ENCODE results near the gene ANO10. TPM values are rescaled to one million over a fixed set of nuclear protein-coding genes. Genes with fewer than 3 reads are reported as not detected.
"Not testable (repeated sequence)": the region's sequence is repeated elsewhere in the genome, so short reads cannot be mapped to it uniquely, and the experiment has no call there.

Gene ANO10
- total RNA-seq, 1 donor from 2014 or later: 41.5 TPM

DNA sequence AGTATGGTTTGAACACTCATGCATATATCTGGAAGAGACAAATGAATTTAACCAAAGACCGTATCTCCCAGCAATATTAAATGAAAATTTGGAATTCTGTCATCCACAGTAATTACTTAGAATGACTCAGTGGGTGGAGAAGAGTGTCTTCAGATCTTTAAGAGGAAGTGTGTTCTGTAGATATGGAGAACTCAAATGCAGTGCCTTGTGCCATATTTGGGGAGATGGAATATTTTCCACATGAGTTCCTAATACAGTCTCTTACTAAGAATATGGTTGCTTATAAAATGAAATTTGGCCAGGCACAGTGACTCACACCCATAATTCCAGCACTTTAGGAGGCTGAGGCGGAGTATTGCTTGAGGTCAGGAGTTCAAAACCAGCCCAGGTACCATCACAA is 40.5 kb downstream of the ANO10 start:
- DNase-seq (ENCODE audit: low read depth in 2 of 2): peak in 1 of 2 donors; percentile 7

DNA sequence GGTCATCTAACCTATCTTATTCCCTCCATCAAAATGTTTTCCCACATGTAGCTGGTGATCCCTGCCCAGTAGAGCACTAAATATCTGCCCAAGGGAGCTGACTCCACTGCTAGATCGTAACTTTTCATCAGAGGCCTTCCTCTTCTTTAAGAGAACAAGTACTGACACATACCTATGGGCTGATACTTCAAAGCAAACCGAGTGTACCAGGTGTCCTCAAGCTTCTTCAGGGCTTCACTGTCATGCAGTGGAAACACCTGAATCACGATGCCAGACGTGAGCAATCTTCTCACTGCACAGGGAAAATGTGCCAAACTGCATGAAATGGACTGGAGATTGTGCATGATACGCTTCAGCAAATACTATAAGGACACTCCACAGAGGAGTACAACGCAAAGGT is 41.6 kb downstream of the ANO10 start:
- no peak for DNase-seq (ENCODE audit: low read depth in 2 of 2)

DNA sequence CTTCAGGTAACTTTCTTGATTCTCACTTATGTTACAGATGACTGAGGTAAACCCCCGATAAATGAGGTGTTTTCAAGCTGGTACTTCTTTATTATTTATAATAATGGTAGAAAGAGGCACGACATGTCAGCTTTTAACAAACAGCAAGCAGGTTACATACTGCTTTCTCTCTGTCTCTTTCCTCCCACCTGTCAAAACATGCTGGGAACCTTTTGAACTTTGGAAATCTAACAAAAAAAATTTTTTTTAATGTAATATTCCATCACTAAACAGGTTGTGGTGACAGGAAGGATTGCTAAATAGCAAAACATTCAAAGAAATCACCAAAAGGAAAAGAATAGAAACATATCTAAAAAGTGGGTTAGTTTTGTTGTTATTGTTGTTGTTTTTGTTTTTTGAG is 48.2 kb downstream of the ANO10 start:
- peak in 1 of 2 donors; percentile 65 for DNase-seq (ENCODE audit: low read depth in 2 of 2)

DNA sequence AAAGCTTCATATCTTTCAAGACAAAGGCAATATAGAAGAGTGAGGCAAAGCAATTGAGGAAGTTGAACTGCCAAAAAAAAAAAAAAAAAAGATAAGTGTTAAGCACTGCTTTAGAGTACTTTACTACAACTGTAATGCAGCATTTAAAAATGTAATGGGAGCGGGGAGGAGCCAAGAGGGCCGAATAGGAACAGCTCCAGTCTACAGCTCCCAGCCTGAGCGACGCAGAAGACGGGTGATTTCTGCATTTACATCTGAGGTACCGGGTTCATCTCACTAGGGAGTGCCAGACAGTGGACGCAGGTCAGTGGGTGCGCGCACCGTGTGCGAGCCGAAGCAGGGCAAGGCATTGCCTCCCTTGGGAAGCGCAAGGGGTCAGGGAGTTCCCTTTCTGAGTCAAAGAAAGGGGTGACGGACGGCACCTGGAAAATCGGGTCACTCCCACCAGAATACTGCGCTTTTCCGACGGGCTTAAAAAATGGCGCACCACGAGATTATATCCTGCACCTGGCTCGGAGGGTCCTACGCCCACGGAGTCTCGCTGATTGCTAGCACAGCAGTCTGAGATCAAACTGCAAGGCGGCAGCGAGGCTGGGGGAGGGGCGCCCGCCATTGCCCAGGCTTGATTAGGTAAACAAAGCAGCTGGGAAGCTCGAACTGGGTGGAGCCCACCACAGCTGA is 56.0 kb downstream of the ANO10 start:
- DNase-seq (ENCODE audit: low read depth in 2 of 2): not testable (repeated sequence)

DNA sequence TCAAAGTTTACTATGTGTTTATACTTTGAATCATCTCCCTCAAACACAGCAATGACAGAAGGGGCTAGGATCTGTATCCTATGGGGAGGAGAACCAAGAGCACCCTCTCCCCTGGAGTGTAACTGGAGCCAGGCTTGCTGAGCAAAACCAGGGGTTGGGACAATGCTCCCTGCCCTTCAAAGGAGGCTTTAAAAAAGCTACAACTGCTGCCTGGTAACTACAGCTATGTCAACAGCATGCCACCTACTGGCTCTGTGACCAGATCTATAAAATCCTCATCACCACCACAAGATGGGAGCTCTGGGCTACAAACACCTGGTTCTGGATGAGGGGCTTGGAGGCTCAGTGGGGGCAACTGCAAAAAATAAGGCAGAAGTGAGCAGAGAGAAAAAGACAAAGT is 61.9 kb downstream of the ANO10 start:
- peak in 1 of 2 donors; percentile 11 for DNase-seq (ENCODE audit: low read depth in 2 of 2)

DNA sequence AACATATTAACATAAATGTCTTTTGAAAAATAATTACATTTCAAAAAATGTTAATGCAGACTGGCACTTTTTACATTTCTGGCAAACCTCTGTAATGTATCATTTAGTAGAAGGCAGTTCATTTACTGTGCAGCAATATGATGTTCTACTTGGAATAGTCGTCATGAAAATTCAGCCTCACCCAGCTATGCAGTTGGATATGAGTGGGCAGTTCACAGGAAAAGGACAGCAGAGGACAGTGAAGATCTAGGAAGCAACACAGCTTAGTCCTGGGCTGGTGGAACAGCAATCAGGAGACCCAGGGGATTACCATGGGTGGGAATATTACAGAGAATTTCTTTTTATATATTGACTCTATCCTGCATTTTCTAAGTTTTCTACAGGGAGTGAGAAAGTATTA is 63.6 kb downstream of the ANO10 start:
- no peak for DNase-seq (ENCODE audit: low read depth in 2 of 2)

DNA sequence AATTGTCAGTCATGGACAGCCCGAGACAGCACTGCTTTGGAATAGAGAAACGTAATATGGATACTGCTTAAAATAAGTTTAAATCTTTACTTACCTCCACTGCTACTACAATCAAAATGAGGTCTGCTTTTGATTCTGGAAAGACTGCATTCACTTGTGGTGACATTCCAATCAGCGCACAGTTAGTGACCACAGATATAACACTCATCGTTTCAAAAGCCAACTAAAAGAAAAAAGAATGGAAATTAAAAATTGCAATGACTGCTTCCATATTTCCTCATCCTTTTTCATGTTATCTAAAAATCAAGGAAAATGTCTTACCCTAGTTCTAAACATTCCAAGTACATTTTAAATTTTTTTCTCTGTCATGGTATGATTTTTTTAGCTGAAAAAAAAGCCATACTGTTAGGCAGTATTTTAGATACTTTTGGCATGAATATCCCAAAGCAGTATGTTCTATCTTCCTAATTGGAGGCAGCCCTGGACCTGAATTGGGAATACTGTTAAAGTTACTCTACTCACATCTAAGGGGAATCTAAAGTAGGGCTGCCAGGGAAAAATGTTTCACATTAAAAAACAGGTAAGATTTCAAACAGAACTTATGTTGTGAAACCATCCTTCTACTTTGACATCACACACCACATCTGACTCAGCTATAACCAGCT is 72.1 kb downstream of the ANO10 start:
- no peak for DNase-seq (ENCODE audit: low read depth in 2 of 2)

DNA sequence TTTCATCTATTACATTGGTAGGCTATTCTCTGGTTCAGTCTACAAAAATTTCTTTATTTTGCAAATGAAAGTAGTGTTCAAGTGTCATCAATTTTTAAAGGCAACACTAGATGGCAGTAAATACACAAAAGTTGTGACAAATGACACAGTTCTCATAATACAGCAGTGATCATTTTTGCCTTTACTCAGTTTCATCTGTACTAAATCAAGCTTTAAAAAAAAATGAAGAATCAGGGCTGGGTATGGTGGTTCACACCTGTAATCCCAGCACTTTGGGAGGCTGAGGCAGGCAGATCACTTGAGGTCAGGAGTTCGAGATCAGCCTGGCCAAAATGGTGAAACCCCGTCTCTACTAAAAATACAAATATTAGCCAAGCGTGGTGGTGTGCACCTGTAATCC is 77.5 kb downstream of the ANO10 start:
- DNase-seq (ENCODE audit: low read depth in 2 of 2): peak; percentile 60 to 73

DNA sequence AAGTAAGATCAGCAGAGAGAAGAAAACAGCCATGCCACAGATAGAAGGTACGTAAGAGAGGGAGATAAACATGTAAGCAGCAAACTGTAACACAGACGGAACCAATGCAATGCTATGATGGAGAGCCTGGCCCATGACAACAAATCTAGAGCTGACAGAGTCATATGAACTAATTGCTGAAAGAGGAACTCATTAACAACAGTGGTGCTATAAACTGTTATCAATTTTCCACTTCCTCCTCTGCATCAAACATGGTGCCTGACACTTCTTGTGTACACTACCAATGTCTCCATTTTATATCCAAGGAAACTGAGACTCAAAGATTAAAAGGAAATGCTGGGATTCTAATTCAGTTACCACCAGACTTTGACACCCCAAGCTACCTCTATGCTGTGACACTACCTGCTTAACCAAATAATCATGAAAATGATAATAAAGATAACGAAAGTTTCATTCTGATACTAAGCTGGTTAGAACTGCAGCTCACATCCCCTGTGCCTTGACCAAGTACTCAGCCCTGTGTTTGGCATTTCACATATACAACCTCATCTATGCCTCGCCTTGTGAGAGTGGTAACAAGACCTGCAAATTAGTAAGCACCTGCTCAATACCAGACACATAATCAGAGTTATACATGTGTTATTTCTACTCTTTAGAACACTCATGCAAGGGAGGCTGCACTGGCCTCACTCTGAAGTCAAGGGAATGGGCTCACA is 79.3 kb downstream of the ANO10 start:
- no peak for DNase-seq (ENCODE audit: low read depth in 2 of 2)

DNA sequence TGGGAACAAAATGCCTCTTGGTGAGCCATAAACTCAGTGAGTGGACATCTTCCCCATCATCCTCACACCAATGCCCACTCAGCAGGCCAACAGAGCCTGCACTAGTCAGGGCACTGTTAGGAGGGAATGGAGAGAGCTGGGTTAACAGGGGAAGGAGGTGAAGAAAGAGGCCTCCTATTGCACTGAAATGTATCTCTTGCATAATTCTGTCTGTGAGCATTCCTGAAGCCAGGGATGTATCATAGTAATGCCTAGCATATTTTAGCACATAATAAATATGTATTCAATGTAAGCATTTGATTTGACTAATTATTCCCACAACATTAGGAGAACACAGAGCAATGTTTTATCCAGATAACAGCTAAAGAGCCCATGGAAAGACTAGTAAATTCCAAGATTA is 81.2 kb downstream of the ANO10 start:
- DNase-seq (ENCODE audit: low read depth in 2 of 2): no peak

DNA sequence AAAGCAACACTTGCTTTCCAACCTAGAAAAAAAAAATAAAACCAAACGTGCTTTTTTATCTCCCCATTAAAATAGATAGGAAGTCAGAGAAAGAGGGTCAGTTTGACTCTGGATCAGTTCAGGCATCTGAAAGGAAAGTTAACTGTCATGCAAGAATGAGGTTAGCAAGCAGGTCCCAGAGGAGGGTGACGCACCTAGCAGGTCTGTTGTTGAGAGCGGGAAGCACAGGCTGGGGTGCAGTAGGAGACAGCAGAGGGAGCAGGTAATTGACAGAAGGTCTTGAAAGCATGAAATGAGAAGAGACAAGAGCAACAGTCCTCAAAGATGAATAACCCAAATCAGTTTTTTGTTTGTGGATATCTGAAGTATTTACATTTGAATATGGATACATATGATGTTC is 82.5 kb downstream of the ANO10 start:
- DNase-seq (ENCODE audit: low read depth in 2 of 2): no peak

DNA sequence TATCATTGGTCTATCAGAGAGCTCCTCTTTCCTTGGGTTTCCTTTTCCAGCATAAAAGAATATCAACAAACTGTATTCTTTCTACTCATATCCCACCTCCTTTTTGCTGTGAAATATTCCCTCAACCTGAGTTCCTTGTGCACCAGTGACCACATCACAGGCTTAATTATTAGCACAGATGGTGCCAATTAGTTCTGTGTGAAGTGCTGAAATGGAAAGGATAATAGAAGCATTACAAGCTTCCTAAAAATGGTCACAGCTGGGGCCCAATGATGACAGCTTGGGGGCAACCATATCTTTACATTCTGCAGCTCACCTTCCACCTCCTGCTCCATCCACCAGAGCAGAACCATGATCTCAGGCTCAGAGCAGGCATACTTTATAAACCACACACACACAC is 84.6 kb downstream of the ANO10 start:
- no peak for DNase-seq (ENCODE audit: low read depth in 2 of 2)

DNA sequence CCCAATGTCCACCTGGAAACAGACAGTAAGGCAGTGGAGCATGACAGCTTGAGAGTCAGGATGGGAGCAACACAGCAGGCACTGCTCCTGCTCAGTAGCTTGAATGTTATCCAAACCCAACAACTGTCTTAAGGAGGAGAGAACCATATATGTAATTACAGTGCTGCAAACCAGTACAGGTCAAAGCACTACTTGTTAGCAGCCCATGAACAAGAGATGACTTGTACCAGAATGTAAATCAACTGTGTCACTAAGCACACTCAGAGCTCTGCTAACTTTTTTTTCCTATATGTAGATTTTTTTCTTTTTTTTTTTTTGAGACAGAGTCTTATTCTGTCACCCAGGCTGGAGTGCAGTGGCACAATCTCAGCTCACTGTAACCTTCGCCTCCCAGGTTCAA is 87.1 kb downstream of the ANO10 start:
- no peak for DNase-seq (ENCODE audit: low read depth in 2 of 2)

DNA sequence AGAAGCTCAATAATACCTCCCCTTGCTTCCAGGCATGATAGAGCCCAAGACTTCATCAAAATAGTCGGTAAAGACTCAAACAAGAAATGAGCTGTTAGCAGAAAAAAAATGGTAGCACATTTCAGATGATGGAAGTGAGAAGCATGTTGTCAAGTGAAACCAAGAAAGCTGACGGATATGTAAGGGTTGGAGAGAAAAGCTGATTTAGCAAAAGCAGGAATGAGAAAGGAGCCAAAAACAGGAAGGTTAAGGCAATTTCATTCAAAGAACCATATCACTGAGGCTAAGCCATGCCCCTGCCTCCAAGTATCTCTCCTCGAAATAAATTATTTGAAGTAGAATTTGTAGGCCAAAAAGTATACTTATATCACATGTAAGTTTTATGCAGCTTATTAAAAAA is 88.8 kb downstream of the ANO10 start:
- DNase-seq (ENCODE audit: low read depth in 2 of 2): no peak

DNA sequence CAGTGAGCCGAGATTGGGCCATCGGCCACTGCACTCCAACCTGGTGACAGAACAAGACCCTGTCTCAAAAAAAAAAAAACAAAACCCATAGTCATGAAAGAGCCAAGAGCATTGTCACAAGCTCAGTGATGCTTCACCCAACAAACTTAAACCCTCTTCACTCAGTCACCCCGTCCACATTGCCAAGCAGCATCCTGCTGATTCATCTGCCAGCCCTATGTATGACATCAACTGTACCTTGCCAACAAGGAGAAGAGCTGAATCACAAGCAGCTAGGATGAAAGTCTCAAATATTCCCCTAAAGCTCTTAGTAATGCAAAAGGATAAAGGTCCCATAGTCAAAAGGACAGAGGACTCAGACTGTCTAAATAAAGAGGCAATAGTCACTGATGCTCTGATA is 90.0 kb downstream of the ANO10 start:
- DNase-seq (ENCODE audit: low read depth in 2 of 2): peak in 1 of 2 donors; percentile 71

DNA sequence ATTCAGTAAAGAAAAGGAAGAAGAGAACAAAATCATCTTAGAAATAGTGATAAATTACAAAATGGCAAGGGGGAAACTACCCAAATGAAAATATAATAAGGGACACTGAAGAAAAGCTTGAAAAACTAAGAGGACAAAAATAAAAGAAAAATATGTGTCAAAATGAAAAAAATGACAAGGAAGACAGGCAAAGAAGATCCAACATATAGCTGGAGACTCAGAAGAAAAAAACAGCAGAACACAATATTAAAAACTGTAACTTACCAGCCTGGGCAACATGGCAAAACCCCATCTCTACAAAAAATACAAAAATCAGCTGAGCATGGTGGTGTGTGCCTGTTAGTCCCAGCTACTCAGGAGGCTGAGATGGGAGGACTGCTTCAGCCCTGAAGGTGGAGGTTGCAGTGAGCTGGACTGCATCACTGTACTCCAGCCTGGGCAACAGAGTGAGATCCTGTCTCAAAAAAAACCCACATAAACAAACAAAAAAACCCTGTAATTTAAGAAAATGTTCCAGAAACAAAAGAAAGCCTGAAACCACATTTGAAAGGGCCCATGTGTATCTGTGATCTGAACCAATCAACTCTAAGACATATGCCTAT is 93.2 kb downstream of the ANO10 start:
- DNase-seq (ENCODE audit: low read depth in 2 of 2): no peak

DNA sequence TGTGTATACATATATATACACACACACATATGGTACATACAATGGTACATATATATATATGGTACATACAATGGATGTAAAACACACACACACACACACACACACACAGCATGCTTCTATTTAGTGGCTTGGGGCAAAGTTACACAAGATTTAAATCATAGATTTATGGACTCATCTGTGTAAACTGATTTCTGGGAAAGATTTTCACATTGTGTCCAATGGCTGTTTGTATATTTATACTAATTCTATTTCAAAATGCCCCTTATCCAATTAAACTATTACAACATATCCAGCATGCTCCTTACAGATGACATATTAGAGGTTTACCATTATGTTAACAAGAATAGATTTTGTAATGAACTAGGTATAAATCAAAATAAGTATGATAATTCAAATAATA is 94.9 kb downstream of the ANO10 start:
- no peak for DNase-seq (ENCODE audit: low read depth in 2 of 2)

DNA sequence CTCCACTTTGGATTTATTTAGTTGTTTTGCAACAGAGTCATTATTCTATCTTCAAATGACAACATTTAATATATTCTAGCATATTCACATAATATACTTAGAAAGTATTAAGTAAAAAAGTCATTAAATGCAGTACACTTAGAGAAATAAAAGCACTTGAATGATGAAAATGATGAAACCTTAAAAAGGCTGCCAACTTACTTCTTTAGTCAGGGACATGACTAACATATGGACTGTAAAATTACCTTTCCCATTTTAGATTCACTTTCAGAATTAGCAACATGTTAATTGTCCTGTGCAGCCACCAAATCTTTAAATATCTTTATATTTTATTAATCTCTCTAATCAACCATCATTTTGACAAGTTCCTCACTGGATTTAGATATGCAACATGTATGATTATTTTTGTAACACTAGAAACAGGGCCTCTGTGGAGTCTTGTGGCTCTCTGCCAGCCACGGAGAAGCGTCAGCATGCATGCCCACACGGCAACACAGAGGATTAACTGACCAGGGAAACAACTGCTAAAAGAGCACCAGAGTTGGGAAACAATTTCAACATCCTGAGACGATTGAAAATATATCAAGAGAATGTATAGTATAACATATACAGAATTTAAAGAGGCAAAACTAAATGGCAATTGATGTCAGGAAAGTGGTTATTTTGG is 95.7 kb downstream of the ANO10 start:
- DNase-seq (ENCODE audit: low read depth in 2 of 2): no peak

DNA sequence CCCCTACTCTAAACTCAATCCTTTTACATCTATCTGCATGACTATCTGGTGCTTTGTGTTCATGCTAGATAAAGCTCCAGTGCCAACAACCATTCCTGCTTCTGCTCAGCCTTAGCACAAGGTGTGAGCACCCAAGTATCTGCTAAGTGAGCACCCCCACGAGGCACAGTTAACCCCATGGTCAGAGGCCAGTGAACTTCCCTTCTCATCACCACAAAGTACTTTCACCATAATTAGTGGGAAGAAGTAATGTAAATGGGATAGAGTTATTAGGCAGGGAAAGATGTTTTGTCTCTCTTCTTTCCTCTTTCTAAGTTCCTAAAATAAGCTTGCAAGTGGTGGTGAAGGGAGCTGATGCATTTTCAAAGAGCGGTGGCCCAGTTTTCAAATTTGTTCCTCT is 96.4 kb downstream of the ANO10 start:
- DNase-seq (ENCODE audit: low read depth in 2 of 2): no peak

DNA sequence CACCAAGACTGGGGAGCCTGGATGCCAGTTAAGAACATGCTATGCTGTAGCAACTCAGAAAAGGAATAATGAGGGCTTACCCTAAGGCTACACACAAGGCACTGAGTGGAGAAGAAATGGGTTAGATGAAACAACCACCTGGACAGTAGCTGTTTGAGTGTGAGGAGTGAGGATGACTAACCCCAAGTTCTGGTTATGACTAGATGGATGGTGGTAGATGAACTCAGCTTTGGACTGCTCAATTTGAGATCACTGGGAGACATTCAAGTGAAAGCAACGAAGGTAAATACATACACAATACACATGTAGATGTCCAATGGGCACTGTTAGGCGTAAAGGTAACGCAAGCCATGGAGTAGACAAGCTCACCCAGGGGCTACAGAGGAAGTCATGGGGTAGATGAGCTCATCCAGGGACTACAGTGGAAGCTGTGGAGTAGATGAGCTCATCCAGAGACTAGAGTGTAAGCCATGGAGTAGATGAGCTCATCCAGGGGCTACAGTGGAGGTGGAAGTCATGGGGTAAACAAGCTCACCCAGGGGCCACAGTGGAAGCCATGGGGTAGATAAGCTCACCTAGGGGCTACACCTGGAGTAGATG is 98.3 kb downstream of the ANO10 start:
- DNase-seq (ENCODE audit: low read depth in 2 of 2): peak in 1 of 2 donors; percentile 61

DNA sequence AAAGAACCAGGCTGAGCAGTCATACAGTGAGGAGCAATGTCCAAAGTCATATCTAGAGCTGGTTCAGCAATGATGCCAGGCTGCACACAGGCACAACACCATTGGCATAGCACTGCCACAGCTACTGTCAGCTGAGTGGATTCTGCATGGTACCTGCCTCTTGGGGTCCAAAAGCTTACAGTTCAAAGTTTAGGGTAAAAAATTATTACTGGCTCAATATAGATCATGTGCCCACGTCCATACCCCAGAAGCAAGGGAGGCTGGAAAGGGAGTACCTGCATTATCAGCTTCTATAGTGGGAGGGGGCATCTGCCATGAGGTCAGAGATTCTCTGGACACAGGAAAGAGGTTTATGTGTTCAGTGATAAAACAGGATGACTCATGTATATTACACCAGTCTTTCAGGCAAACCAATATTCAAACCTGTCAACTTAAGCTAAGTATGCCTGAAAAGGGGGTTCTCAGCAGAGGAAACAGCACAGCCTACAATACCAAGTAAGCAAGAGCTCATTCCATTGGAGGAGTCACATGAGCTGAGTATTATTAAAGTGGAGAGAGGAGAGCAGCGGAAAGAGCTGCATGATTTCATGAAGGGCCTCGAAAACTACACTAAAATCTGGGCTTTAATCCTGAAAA is 99.0 kb downstream of the ANO10 start:
- peak; percentile 10 to 29 for DNase-seq (ENCODE audit: low read depth in 2 of 2)

Data from lung microvascular endothelial cell (primary cell).